Ishikawa (cell line): Measurements from ENCODE around the gene TGM1.

Experiments used
- CEBPB ChIP-seq: IDR thresholded peaks from 2 replicates; pipeline ENCODE4 v1.6.1; 2012
- CREB1 ChIP-seq: IDR thresholded peaks from 2 replicates; pipeline ENCODE4 v1.6.1; 2012; ENCODE audit warnings: low read depth
- EGR1 ChIP-seq: IDR thresholded peaks from 2 replicates; pipeline ENCODE4 v1.6.1; 2012
- EP300 ChIP-seq: IDR thresholded peaks from 2 replicates; pipeline ENCODE4 v1.6.1; 2012; ENCODE audit warnings: borderline replicate concordance
- FOXM1 ChIP-seq: IDR thresholded peaks from 2 replicates; pipeline ENCODE4 v1.6.1; 2012; ENCODE audit warnings: low read depth, borderline replicate concordance
- MAX ChIP-seq: IDR thresholded peaks from 2 replicates; pipeline ENCODE4 v1.6.1; 2012
- NFIC ChIP-seq: IDR thresholded peaks from 2 replicates; pipeline ENCODE4 v1.6.1; 2012
- RAD21 ChIP-seq: IDR thresholded peaks from 2 replicates; pipeline ENCODE4 v1.6.1; 2012; ENCODE audit warnings: low read depth
- TAF1 ChIP-seq: IDR thresholded peaks from 2 replicates; pipeline ENCODE4 v1.6.1; 2012; ENCODE audit warnings: low read depth, mild to moderate bottlenecking
- TCF12 ChIP-seq: IDR thresholded peaks from 2 replicates; pipeline ENCODE4 v1.6.1; 2012; ENCODE audit warnings: low read depth
- TEAD4 ChIP-seq: IDR thresholded peaks from 2 replicates; pipeline ENCODE4 v1.6.1; 2012
- USF1 ChIP-seq: IDR thresholded peaks from 2 replicates; pipeline ENCODE4 v1.6.1; 2012
- YY1 ChIP-seq: IDR thresholded peaks from 2 replicates; pipeline ENCODE4 v1.6.1; 2012; ENCODE audit warnings: low read depth
- ZBTB7A ChIP-seq: IDR thresholded peaks from 2 replicates; pipeline ENCODE4 v1.6.1; 2012; ENCODE audit warnings: low read depth
- TF ChIP-seq, protein P1 (sequence below): IDR thresholded peaks from 2 replicates; pipeline ENCODE4 v1.6.1; 2012; ENCODE audit warnings: low read depth, mild to moderate bottlenecking

Gene TGM1

GRCh38 chr14:24264298-24264697, 1.3 kb upstream of the TGM1 start:
- TF ChIP-seq ZBTB7A = no peak
- TF ChIP-seq EP300 = no peak
- TF ChIP-seq RAD21 = no peak
- TF ChIP-seq USF1 = no peak
- TF ChIP-seq TAF1 = no peak
- no peak for TF ChIP-seq CREB1
- no peak for TF ChIP-seq CEBPB
- no peak for TF ChIP-seq NFIC
- TF ChIP-seq, protein P1, sequence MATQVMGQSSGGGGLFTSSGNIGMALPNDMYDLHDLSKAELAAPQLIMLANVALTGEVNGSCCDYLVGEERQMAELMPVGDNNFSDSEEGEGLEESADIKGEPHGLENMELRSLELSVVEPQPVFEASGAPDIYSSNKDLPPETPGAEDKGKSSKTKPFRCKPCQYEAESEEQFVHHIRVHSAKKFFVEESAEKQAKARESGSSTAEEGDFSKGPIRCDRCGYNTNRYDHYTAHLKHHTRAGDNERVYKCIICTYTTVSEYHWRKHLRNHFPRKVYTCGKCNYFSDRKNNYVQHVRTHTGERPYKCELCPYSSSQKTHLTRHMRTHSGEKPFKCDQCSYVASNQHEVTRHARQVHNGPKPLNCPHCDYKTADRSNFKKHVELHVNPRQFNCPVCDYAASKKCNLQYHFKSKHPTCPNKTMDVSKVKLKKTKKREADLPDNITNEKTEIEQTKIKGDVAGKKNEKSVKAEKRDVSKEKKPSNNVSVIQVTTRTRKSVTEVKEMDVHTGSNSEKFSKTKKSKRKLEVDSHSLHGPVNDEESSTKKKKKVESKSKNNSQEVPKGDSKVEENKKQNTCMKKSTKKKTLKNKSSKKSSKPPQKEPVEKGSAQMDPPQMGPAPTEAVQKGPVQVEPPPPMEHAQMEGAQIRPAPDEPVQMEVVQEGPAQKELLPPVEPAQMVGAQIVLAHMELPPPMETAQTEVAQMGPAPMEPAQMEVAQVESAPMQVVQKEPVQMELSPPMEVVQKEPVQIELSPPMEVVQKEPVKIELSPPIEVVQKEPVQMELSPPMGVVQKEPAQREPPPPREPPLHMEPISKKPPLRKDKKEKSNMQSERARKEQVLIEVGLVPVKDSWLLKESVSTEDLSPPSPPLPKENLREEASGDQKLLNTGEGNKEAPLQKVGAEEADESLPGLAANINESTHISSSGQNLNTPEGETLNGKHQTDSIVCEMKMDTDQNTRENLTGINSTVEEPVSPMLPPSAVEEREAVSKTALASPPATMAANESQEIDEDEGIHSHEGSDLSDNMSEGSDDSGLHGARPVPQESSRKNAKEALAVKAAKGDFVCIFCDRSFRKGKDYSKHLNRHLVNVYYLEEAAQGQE = no peak
- no peak for TF ChIP-seq EGR1
- no peak for TF ChIP-seq FOXM1
- TF ChIP-seq MAX = no peak
- no peak for TF ChIP-seq TEAD4

GRCh38 chr14:24263848-24264247, 871 bp upstream of the TGM1 start:
- TF ChIP-seq CREB1 = no peak

- no peak for TF ChIP-seq CEBPB
- no peak for TF ChIP-seq NFIC
- TF ChIP-seq, protein P1 = no peak
- TF ChIP-seq EGR1 = no peak
- no peak for TF ChIP-seq TCF12
- TF ChIP-seq CREB1 = no peak
- no peak for TF ChIP-seq TEAD4
- no peak for TF ChIP-seq FOXM1
- no peak for TF ChIP-seq USF1
- TF ChIP-seq EP300 = no peak
- no peak for TF ChIP-seq TAF1
- no peak for TF ChIP-seq ZBTB7A
- TF ChIP-seq MAX = no peak
Measured at GRCh38 chr14:24261969-24262327, 1.0 kb downstream of the TGM1 start.

DNA sequence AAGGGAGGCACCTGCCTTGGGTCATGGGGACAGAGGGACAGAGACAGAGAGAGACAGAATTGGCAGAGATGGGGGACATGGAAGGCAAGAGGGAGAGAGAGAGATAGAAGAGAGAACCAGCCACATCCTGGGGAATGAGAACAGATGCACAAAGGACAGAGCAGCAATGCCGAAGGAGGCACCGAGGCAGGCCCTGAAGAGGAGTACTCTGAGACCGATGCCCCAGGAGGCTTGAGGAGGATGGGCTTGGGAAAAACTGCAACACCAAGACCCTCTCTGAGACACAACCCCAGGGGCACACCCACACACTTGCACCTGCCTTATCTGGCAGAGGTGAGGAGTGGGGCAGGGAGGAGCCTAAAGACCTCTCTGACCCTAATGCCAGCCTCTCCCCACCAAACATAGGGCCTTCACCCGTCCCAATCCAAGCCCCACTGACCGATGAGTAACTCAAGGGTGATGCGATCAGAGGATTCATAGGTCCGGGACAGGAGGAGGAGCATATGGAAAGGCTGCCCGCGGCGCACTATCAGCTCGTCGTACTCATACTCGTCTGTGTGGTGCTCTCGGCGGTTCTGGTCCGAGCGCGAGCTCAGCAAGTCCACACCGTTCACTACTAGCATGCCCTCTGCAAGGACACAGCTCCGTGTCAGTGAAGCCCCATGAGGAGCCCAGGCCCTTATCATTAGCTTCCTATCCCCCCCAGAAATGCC, 1.6 kb downstream of the TGM1 start:
- TF ChIP-seq ZBTB7A (no peak), CEBPB (no peak), TAF1 (no peak), NFIC (no peak), RAD21 (no peak), EGR1 (no peak), FOXM1 (no peak), EP300 (no peak), MAX (no peak), TCF12 (no peak), CREB1 (no peak), TEAD4 (no peak), USF1 (no peak), YY1 (no peak)
- TF ChIP-seq, protein P1 = no peak
